Activated T-helper 9 cell treated with anti-CD3 and anti-CD28 coated beads, Interleukin-2, amount 50 U/mL, for 16 hours (primary cell): Measurements from ENCODE around the gene USP13.

Source experiments
- DNase-seq: peaks from one replicate; pipeline ENCODE4 v3.0.0-alpha.2; 2020; ENCODE audit warnings: low read depth

The USP13 gene

DNA sequence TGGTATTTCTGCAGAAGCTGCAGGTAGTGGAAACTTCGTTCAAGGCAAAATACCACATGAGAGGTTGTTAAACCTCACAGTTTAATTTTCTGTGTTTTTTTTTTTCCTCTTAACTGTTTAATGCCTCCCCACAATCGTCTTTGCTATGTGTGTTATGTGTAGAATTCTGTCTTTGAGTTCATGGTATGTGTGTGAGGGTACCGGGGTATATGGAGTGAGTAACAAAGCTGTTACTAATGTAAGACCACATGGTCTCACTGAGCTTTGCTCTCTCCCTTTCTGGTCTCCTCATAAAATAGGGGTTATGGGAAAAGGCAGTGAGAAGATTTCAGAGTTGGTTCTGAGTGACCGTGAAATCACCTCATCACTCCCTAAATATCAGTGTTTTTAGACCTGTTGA lies 143.6 kb downstream of the USP13 start:
- no peak for DNase-seq

DNA sequence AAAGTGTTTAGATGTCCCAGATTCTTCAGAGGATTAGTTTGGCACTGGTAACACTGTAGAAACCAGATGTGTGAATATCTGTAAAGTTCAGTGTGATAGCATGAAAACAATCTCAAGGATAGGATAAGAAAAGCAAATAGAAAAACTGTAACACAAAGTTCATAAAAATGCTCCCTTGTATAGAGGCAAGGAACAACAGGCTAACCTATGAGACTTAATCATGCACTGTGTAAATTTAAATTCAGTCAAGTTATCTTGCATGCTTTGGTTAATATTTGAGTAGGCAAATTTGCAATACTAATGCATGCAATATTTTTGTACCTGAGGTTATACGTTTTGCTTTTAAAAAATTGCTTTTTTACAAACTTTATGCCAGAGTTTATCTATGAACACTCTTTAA lies 144.4 kb downstream of the USP13 start:
- DNase-seq = no peak

DNA sequence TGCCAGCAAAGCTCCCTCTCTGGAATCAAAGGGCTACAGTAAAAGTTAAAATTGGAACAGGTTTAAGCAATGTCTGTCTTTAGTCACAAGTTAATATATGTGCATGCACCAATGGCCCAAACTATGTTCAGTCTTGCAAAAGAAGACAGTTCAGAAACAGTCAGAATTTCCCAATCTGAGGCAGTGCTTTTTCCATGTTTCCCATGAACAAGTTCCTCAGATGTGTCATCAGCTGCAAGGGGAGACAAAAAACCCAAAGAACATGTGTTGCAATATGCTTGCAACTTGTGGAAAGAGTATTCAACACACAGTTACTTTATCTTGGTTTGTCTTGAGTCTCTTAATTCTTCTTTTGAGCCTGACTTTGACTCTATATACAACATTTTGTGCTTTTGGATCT lies 148.4 kb downstream of the USP13 start:
- no peak for DNase-seq

DNA sequence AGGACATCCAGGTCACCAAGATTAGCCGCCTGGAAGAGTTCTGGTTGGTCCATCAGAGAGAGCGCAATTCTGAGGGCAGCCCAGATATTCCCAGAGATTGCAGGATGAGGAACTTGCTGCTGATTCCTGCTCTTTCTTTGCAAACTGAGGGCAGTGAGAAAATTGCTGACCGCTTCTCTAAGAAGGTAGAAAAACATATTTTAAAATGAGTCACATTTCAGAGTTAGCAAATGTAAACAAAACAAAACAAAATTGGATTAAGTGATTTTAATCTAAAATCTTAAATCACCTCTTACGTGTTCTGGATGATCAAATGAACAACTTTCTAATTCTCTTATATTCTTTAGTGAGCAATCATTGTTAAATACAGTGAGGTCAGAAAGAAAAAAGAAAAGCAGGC lies 149.0 kb downstream of the USP13 start:
- DNase-seq = no peak

DNA sequence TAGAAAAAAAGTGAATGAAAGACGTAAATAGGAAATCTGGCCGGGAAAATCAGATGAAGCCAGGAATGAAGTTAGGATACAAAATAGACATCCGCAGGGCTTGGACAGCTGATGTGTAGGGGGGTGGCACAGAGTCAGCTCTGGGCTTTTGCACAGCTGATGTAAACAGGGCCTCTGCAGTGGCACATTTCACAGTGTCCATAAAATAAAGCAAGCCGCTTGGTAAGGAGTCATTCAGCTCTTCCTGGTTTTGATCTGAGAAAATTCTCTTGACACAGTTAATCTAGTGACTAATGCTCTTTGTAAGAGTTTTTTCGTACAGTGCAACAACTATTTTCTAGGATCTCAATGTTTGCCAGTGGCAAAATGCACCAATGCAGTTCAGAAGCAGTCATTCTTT lies 153.3 kb downstream of the USP13 start:
- no peak for DNase-seq

DNA sequence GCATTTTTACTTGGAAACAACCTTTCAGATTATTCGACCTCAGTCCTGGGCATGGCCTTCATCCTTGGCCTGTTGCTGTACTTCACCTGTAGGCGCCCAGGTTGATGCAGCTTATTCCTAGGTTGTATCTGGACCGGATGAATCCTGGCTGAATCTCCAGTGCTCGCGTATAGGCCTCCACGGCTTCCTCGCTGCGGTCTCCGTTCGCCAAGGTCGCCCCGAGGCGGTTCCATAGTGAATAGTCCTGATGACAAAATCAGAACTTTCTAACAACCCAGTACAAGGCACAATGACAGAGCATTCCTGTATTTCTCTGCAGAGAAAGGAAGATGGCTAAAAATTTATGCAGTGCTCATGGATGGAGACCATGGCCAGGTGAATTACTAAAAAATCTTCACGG lies 154.7 kb downstream of the USP13 start:
- no peak for DNase-seq

DNA sequence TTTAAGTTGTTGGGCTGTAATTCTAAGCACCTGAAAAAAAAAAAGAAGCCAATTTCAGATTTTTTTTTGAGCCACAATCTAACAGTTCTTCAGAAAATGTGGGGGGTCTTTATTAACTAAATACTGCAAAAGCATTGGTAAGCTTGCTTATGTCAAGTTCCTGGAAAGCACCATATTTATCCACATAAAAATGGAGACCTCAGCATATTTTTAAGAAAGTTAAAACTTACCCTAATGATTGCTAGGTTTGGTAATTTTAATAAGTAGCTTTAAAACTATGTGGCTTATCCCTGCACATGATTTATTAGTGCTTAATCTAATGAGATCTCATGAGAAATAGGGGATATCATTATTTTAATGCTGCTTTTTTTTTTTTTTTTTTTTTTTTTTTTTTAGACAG lies 156.8 kb downstream of the USP13 start:
- DNase-seq = no peak

DNA sequence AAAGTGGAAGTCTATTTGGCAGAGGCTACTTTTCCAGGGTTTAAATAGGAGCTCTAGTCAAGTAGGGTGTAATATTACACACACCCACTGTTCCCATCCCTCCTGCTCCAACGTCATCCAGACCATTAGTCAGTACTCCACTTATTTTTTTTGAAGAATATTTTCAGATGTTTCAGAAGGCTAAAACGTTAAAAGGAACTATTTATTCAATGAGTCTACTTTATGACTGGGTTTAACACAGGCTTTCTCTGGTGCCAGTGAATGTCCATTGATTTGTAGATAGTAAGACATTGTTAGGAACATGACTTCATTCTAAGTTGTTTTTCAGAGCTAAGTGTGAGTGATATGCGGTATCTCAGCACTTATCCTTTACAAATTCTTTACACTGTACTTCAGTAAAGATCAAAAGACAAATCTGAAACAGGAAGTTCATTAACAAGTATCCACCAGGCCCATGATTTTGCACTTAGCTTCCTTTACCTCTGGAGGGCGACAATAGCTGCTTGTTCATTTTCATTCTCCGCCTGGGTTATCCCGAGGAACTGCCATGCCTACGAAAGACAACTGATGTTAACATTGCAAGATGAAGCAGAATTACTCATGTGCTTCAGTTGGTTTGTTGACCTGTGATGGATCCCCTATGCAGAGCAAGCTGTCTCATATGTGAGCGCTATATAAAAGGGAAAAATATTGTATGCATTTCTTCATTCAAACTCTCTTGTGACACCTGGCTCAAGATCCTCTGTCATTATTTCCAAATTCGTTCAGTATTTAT lies 158.7 kb downstream of the USP13 start:
- DNase-seq = no peak

DNA sequence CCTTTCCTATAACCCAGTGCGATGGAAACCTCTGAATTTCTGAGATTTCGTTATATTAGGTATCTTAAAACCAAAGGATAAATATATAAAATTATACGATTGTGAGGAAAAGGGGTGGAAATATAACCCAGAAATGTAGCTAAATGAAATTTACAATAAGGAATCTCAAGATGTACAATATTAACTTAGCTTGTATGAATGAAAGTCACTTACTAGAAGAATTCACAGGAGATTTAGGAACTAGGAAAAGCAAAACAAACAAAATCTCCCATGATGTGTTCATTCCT lies 159.2 kb downstream of the USP13 start:
- DNase-seq = no peak

DNA sequence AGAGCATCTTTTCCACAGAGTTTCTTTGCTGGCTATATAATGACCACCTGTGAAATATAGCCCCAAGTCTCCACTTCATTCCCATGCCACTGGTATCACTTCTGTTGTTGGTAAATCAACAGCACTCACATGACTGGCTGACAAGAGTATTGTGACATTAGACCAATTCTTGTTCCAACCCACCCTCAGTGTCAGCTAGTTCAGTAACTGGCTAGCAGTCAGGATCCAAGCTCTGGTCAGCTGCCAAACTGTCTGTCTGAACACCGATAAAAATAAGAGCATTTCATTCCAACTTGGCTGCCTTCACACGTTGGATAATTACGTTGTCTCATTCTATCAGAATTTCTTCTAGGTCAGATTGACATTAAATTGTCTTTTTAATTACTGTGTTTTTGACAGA lies 166.5 kb downstream of the USP13 start:
- DNase-seq = no peak

DNA sequence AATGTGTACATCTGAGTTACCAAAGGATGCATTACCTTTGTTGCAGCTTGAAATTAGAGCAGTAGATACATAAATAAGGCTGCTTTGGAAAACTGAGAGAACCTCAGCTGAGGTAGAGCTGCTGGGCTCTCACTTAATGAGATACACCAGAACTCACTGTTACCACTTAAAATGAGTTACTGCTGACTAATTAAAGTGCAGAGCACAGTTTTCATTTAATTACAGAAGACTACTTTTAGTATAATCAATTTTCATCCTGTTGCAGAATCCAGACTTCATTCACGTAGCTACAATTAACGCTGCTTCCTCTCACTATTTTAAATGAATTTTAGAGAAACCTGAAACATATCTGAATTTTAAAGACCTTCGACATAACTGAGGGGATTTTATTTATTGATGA lies 169.5 kb downstream of the USP13 start:
- DNase-seq = no peak

DNA sequence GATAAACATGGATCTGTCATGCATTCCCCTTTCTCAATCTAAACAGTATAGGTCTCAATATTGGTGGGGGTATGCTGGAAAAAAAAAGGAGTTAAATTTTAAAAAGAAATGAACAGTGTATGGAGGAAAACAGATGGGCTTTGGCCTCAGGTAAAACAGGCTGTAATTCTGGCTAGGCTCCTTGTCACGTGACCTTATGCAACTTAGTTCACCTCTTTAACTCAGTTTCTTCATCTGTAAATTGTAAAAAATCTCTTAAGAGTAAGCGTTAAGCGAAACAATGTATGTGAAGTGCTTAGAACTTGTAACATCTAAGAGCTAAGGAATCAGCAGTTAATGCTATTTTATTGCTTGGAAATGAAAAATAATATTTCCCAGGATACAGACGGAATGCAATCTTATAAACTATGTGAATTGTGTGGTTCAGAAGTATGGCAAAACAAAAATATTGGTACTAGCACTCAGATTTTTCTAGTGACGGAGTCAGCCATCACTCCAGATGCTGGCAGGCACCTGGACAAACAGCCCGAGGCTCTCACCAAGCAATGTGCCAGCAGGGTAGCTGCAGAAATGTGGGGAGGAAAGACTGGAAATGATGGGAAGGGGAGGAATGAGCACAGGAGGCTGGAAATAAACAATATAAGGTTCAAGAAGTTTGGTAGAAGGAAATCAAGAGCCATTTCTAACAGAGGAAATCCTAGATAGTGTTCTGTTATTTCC lies 172.8 kb downstream of the USP13 start:
- no peak for DNase-seq

DNA sequence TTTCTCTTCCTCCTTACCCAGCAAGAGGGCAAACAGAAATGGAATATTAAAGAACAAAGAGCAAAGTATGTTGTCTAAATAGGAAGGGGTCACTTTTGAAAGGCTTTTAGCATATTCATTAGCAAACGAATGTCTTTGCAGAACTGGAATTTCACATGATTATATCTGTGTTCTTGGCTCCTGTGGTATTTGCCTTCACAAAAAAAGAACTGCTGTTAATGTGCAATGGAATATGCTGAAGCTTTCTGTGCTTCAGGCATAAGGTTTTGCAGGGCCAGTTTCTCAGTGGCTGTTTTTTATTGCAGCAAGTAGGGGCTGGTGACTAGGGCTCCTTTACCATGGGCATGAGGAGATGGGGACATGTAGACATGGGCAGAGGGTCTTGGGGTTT lies 173.4 kb downstream of the USP13 start:
- DNase-seq = no peak

DNA sequence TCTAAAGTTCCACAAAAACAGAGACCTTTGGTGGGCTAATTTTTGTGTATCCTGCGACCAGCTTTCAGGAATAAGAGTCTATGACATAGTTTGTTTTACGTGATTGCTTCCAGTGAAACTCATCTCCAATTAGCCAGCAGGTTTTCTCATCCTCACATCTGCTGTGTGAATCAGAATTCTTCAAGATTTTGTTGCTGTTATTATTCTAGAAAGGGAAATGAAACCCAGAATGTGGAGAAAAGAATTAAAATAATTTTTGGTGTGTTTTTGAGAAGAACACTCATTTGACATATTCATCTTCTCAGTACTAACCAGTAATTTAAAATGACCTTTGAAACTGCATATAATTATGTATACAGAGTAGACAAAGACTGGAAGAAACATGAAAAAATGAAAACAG lies 175.9 kb downstream of the USP13 start:
- no peak for DNase-seq

DNA sequence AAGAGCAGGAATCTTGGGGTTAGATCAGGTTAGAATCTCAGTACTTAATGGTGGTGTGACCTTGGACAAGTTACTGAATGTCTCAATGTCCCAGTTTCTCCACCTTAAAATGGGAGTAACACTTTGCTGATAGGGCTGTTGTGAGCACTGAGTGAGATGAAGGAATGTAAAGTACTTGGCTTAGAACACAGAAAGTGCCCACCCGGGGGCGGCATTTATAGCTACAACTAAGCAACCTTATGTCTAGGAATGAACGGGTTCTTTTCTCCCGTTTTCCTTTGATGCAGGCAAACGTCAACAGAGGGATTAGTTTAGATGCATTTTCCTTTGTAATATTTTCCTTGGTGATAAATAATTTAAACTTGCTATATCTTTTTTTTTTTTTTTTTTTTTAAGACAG lies 176.6 kb downstream of the USP13 start:
- no peak for DNase-seq

DNA sequence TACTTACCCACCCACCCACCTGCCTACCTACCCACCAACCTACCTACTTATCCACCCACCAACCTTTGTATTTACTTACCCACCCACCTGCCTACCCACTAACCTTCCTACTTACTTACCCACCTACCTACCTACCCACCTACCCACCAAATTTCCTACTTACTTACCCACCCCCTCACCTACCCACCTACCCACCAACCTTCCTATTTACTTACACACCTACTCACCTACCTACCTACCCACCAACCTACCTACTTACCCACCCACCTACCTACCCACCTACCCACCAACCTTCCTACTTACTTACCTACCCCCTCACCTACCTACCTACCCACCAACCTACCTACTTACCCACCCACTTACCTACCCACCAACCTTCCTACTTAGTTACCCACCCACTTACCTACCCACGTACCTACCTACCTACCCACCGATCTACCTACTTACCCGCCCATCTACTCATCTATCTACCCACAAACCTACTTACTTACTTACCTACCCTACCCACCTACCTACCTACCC lies 179.6 kb downstream of the USP13 start:
- DNase-seq = no peak

DNA sequence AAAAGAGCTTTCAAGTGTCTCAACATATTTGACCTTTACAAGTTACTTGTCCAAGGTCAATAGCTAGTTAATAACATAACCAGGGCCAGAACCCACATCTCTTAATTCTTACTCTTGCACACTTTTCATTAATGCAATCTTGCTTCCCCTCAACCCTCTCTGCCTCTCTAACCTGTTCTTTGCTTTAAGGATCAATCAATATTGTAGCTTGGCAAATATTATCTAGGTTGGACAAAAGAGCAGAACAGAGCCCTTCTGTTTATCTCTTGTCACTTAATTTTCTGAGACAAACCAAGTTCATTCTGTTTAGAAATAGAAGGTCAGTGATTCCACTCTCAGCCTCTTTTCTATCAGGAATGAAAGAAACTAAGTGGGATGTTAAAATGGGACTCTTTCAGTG lies 180.5 kb downstream of the USP13 start:
- DNase-seq = no peak

DNA sequence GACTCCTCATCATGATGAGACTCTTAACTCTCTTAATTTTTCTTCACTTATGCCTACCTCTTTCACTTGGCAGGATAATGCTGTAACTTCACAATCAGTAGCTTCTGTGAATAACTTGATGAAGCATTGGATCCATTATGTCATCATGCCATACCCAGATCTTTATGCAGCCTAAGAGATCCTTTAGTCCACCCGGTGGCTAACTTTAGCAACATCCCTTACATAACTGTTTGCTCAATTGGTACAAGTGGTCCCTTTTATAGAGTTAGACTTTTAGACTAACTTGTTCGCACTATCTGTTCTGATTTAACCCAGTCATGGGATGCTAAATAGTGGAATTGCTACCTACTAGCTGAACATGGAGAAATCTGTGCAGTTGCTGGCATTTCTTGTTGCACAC lies 184.5 kb downstream of the USP13 start:
- DNase-seq = no peak
